Measurements from ENCODE around the gene SMARCE1.

SMARCE1 gene

GRCh38 chr17:40647624-40648383 lies at the start of gene SMARCE1:
Gene SMARCE1 (minus strand): TSS chr17:40647818. CDS start chr17:40645802, 2,016 bp downstream.
- DNase-seq = peak; percentile 85

DNA sequence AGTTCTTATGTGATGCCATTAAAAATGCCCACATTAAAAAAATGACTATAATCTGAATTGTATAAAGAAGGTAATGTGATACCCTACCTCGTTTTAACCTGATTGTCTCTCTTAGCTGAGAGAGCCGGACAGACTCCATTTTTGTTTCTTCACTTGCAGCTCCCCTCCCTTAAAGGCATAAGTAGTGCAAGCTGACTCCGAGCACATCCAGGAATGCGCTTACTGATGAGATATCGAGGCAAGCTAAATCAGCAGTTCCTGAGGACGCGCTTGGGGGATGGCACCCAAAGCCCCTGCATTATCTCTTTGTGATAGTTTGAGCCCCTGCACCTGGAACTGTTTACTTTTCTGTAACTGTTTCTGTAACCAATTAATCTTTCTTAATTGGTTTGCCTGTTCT lies 49.7 kb upstream of the SMARCE1 start:
- peak; percentile 5 for DNase-seq

DNA sequence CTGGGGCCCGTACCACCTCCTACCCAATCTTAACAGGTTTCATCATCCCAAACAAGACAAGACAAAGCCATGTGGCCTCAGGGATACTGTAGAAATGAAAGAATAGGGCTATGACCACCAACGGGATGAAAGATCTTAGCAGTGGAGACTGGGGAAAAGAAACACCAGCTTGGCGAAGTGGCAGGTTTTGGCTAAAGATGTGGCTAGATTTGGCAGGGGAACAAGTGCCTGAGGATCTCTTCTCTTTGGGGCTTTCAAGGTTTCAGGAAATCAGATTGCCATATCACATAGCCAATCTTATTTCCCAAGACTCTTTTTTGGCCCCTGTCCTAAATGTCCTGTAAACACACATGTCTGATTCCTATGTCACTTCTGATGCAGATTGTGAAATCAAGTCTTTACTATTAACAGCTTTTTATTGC lies 49.0 kb upstream of the SMARCE1 start:
- DNase-seq = no peak

DNA sequence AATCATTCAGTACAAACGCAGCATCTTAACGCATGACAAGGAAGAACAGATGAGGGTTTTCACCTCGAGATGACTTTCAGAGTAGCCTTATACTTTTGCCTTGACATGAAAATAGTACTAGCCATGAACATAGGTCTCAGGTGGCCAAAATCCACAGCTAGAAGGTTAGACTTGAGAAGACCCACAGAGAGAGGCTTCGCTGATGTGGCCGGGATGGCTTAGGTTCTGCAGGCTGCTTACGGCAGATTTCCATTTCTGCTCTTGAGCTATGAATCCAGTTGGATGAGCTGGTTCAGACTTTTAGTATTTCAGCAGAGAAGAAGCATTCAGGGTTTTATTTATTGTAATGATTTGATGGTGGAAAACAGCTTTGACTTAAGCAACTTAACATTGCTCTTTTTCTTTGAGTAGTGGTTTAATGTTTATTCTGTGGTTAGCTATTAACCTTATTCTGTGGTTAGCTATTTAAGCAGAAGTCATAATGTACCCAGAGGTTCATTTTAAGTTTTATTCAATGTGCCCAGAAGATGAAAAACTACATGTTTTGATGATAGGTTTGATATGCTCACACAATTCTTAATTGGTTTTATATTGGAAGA lies 48.4 kb upstream of the SMARCE1 start:
- no peak for DNase-seq

DNA sequence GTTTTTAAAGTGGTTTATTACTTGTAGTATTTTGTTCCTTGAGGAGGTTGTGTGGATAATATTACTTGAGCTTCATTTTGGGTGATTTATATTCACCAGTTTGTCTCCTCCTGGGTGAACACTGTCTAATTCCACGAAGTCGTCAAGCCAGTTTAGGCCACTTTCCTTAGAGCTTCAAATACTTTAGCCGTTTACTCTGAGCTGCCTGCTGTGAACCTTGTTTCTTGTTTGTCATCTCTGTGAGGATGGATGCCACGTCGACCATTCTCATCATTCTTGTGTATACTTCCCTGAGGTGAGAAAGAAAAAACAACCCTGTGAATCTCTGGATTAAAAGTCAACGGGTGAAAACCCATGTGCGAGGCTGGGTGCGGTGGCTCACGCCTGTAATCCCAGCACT lies 47.0 kb upstream of the SMARCE1 start:
- no peak for DNase-seq

- peak; percentile 42 for DNase-seq
Measured at GRCh38 chr17:40687106-40687505, 39.5 kb upstream of the SMARCE1 start.

GRCh38 chr17:40686192-40686591 lies 38.6 kb upstream of the SMARCE1 start:
- peak; percentile 5 for DNase-seq

GRCh38 chr17:40680998-40681397 lies 33.4 kb upstream of the SMARCE1 start:
- DNase-seq = no peak

DNA sequence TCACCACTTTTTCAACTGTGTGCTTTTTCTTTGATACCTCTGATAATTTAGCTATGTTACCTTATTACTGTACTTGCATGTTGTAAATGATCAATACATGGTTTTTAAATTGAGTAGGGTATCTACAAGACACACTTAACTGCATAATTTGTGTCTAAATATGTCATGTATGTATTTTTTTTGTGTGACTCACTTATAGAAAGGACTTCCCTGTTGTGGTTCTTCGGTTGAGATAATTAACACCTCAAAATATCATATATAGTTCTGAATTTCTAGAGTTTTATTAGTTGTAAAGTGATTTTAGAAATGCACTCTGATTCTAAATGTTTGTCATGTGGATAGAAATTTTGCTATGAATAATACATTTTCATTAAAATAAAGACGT lies 31.9 kb upstream of the SMARCE1 start:
- DNase-seq = no peak

DNA sequence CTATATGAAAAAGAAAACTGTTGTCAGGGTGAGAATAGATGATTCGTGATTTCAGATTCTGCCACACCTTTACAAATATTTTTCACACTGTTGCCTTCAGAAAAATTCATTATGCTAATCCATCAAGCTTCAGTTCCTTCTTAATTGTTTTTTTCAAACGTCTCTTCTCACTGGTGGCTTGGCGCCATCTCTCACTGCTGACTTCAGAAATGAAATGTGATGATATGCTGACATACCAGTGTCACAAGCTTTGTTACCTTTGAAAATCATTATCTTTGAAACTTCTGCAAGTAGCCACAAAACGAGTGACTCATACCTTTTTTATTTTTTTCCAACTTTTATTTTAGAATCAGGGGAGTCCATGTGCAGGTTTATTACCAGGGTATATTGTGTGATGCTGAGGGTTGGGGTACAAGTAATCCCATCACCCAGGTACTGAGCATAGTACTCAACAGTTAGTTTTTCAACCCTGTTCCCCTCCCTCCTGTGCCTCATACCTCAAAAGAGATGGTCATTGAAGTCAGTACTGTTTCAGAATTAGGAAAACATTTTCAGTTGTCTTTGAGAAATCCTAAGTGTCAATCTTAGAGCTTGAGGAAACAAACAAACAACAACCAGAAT lies 31.4 kb upstream of the SMARCE1 start:
- DNase-seq = no peak

- DNase-seq = no peak
Measured at GRCh38 chr17:40675905-40676304, 28.3 kb upstream of the SMARCE1 start.

DNA sequence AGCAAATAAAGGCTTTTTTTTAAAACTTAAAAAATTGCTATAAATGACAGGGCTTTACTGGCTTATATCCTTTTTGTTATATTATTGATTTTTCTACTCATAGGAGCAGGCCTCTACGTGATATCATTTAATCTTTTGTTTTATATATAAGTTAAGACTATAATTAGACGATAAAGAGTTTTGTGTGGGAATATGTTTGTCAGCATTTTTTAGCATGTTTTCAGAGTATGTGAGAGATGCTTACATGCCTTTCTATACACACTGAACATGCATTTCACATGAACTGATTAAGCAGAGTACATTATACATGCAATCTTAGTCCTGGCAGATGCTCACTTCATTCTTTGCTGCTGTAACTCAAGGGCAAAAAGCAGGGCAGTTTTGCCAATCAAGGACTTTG lies 25.0 kb upstream of the SMARCE1 start:
- no peak for DNase-seq

DNA sequence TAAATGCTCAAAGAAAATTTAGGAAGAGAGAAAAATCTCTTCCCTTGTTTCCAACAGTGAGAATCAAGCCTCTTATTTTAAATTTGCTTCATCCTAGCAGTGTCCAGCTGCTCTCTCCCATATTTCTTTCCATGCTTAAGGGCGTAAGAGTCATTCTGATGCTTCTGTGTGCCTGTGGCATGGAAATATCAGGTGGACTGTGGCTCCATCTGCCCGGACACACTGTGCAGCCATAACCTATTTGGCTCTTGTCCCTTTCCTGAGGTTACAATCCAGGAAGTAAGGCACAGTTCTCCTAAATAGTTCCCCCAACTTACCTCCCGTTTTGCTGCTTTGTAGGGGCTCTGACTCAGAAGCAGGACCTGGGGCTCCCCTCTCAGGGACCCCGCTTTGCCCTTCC lies 23.7 kb upstream of the SMARCE1 start:
- no peak for DNase-seq

DNA sequence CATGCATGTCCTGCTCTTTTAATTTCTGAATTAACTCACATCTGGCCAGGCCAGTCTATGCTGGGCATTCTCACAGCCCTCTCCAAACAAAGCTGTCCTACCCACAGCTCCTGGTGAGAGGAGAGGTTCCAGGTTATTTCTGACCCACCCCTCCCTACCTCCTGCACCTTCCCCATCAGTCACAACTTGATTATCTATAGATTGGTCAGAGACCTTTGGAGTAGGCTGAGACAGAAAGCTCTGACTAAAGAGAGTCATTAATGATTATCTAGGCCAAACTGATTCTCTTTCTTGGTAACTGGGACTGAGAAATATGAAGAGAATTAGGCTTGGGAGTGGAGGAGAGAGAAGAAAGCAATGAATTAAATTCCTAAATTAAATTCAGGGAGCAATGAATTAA lies 18.7 kb upstream of the SMARCE1 start:
- DNase-seq = no peak

GRCh38 chr17:40664582-40665333 lies 17.1 kb upstream of the SMARCE1 start, which contains the start of gene KRT222:
Gene KRT222 (minus strand): TSS chr17:40665177. CDS start chr17:40665099, 78 bp downstream.
- DNase-seq = no peak

GRCh38 chr17:40663252-40663651 lies 15.6 kb upstream of the SMARCE1 start:
- DNase-seq = no peak

GRCh38 chr17:40659911-40660310 lies 12.3 kb upstream of the SMARCE1 start:
- no peak for DNase-seq

DNA sequence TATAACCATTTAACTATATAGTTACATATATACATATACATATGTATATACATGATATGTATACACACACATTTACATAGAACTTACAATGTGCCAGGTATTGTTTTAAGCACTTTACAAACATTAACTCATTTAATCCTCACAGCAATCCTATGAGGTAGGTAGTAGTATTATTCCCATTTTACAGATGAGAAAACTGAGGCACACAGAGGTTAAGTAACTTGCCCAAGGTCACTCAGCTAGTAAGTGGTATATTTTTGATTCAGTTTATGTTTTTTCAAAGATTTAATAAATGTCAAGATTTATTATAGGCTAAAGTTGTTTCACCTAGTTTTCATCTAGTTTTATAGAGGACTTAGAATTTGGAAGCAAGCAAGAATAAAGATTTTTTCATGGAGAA lies 10.8 kb upstream of the SMARCE1 start:
- DNase-seq = no peak

DNA sequence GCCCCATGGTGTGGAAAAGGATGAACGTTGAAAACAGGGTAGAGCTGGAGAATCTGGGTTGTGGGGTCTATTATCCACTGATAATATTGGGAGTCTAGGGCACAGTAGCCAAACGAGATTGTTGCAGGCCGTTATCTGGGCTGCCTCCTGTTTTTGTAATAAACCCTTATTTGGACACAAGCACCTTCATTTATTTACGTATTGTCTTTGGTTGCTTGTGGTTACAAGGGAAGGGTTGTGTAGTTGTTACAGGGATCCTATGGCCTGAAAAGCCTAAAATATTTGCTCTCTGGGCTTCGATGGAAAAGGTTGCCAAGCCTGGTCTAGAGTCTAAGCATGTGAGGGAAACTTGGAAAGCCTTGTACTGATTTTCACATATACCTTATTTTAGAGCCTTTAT lies 4.3 kb upstream of the SMARCE1 start:
- no peak for DNase-seq

GRCh38 chr17:40648384-40648968 lies 858 bp upstream of the SMARCE1 start:
- no peak for DNase-seq

DNA sequence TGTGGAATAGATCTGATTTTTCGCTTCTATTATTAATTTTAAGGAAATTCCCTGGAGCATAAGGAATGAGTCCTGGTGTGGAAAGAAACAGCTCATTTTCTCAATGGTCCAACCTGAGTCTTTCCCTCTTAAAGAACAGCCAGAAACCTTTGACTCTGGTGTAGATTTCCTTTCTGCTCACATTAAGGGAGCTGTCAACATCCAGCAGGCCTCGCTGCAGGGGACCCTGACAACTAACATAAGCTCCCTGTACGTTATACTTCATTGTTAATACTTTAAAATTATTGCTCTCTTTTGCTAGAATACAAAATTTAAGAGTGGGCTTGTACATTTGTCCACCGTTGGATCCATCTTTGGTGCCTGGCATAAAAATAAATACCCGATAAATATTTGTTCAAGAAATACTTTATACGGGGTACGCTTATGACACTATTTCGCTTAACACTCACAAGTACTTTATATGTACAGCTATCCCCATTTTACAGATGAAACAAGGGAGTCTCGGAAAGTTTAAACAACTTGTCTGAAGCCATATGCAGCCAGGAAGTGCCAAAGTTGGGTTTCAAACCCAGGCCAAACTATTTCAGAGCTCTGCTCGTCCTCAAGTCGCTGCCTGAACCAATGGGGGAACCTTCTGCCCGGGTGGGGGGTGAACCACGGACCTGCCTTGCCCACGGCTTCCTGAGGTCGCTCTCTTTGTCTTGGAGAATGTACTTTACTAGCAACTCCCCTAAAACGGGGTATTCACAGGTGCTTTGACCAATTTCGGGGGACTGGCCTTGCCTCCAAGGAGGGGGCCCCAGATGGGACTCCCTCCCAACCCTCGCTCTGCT lies 611 bp downstream of the SMARCE1 start:
- DNase-seq = peak; percentile 4

GRCh38 chr17:40645943-40646342 lies 1.7 kb downstream of the SMARCE1 start:
- no peak for DNase-seq
